Esophagus squamous epithelium (tissue), 5 donors: ENCODE measurements around the gene PLA2G2C. TPM values are rescaled to one million over a fixed set of nuclear protein-coding genes. Genes with fewer than 3 reads are reported as not detected.

Experiments used
- DNase-seq: peaks from one replicate; lab custom pipeline; 2025; lab: John Stamatoyannopoulos, UW
- H3K27ac ChIP-seq, 4 donors: fragments of 200-600 bp; sonication (generic); one replicate each; pipeline ENCODE4 v1.5.1; 2016 to 2019; ENCODE audit warnings: mild to moderate bottlenecking in 1 of 4
- H3K27me3 ChIP-seq, 4 donors: fragments of 200-600 bp; sonication (generic); 1 replicate in 3 of 4; 2 replicates in 1 of 4; pipeline versions ENCODE4 v1.5.1 to v1.6.0; 2017 to 2021; ENCODE audit warnings: antibody characterized with exemption in 1 of 4
- H3K36me3 ChIP-seq, 3 donors: fragments of 200-600 bp; sonication (generic); one replicate each; pipeline ENCODE4 v1.5.1; 2016 to 2019
- H3K4me1 ChIP-seq, 3 donors: fragments of 200-600 bp; sonication (generic); one replicate each; pipeline ENCODE4 v1.5.1; 2017 to 2019
- H3K4me3 ChIP-seq, 4 donors: fragments of 200-600 bp; sonication (generic); 1 replicate in 3 of 4; 2 replicates in 1 of 4; pipeline ENCODE4 v1.5.1; 2016 to 2019; ENCODE audit warnings: mild to moderate bottlenecking in 2 of 4, moderate library complexity in 1 of 4
- H3K9me3 ChIP-seq, 3 donors: fragments of 200-600 bp; sonication (generic); one replicate each; pipeline ENCODE4 v1.5.1; 2016 to 2019
- POLR2A ChIP-seq, 4 donors: fragments of 450-650 bp; IDR thresholded peaks; one replicate each; pipeline ENCODE4 v1.6.1; 2017; ENCODE audit warnings: antibody characterized with exemption in 4 of 4, mild to moderate bottlenecking in 4 of 4, moderate library complexity in 3 of 4
- WGBS, 2 donors: methylation state at CpG; one replicate each; pipeline ENCODE4 v1.1.5; 2018; 5-methylcytosine and 5-hydroxymethylcytosine counted together
- intact Hi-C: fragments of 100-400 bp; cut with DNase I; formaldehyde crosslinking; loops from one replicate; pipeline ENCODE4 v1.15.0; 2022
- total RNA-seq, 4 donors: library from RNA; depleted of rRNA; stranded (reverse); fragments of >200 nt; gene quantifications; one replicate each; pipeline ENCODE4 v1.1.0, GENCODE V29; 2016
- TF ChIP-seq, protein P1 (sequence below), 6 experiments: fragments of 450-650 bp in 4 of 6; fragments of 200-600 bp in 2 of 6; sonication (generic) in 2 of 6; IDR thresholded peaks; one replicate each; pipeline ENCODE4 v1.5.1; 2016 to 2019; ENCODE audit warnings: antibody characterized with exemption in 6 of 6, mild to moderate bottlenecking in 4 of 6, moderate library complexity in 4 of 6
- donor health status: DM: yes; HTN: yes; CAD: no.

Gene PLA2G2C
- total RNA-seq, 4 donors from 2014 or later, result 0.04 to 0.19 TPM; not detected in 2

DNA sequence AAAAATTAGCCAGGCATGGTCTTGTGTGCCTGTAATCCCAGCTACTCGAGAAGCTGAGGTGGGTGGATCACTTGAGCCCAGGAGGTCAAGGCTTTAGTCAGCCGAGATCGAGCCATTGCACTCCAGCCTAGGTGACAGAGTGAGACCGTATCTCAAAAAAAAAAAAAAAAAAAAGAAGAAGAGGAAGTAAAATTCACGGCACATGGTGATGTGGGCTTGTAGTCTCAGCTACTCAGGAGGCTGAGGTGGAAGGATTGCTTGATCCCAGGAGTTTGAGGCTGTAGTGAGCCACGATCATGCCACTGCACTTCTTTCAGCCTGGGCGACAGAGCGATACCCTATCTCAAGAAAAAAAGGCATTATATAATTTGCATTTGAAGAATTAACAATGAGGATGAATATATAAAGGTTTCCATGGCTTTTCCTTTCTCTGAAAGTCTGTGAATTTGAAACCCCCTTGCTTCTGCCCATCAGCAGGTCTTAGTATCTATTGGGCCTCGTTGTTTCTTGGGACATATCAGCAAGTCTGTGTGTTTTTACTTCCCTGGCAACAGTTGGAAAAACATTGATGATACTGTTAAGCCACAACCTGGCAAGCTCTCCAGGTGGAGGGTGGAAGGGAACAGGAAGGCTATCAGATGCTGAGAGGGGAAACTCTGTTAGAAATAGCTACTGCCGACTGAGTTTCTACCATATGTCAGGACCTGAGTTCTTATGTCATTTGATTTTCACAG lies 62.4 kb downstream of the PLA2G2C start:
- TF ChIP-seq, protein P1, sequence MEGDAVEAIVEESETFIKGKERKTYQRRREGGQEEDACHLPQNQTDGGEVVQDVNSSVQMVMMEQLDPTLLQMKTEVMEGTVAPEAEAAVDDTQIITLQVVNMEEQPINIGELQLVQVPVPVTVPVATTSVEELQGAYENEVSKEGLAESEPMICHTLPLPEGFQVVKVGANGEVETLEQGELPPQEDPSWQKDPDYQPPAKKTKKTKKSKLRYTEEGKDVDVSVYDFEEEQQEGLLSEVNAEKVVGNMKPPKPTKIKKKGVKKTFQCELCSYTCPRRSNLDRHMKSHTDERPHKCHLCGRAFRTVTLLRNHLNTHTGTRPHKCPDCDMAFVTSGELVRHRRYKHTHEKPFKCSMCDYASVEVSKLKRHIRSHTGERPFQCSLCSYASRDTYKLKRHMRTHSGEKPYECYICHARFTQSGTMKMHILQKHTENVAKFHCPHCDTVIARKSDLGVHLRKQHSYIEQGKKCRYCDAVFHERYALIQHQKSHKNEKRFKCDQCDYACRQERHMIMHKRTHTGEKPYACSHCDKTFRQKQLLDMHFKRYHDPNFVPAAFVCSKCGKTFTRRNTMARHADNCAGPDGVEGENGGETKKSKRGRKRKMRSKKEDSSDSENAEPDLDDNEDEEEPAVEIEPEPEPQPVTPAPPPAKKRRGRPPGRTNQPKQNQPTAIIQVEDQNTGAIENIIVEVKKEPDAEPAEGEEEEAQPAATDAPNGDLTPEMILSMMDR (IDR thresholded peaks at IDR 0.05), result no peak
- Histone ChIP-seq H3K4me3 (no peak overlapping the region), H3K27me3 (peaks cover 0 to 16% (median 0%) of the 10 kb centered on the region in 4 donors), H3K9me3 (no peaks in the 10 kb centered on the region), H3K27ac (no peak overlapping the region), H3K4me1 (peaks cover 10 to 19% (median 10%) of the 10 kb centered on the region in 3 donors), H3K36me3 (no peaks in the 10 kb centered on the region)
- no peak for DNase-seq
- 58 to 60% methylated on average over 10 of the region's 10 CpGs for WGBS, 2 donors
- intact Hi-C loops, result no loop called here

DNA sequence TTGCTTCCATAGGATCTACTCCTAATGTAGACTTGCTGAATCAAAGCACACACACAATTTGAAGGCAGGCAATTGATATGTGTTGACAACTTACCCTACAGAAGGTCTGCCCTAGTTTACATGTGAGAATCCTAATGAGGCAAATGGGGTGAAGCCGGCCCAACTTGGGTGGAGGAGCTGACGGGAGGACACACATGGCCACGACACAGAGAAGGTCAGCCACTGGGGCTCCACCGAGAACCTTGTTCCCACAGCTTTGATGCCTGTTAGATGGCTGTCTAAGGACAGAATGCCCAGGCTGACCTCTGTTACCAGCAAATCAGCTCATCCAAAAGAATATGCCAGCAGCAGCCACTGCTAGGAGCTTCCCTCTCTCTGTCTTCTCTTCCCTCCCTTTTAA lies 65.5 kb downstream of the PLA2G2C start:
- Histone ChIP-seq H3K4me1 (peaks cover 10 to 19% (median 10%) of the 10 kb centered on the region in 3 donors), H3K27me3 (peaks cover 0 to 16% (median 0%) of the 10 kb centered on the region in 4 donors), H3K36me3 (no peaks in the 10 kb centered on the region), H3K4me3 (no peak overlapping the region), H3K27ac (no peak overlapping the region), H3K9me3 (no peaks in the 10 kb centered on the region)
- intact Hi-C loops, result no loop called here
- TF ChIP-seq, protein P1 (IDR thresholded peaks at IDR 0.05), result no peak
- TF ChIP-seq POLR2A (IDR thresholded peaks at IDR 0.05), result no peak
- 88 to 100% methylated on average over 4 of the region's 4 CpGs for WGBS, 2 donors
- DNase-seq, result no peak

DNA sequence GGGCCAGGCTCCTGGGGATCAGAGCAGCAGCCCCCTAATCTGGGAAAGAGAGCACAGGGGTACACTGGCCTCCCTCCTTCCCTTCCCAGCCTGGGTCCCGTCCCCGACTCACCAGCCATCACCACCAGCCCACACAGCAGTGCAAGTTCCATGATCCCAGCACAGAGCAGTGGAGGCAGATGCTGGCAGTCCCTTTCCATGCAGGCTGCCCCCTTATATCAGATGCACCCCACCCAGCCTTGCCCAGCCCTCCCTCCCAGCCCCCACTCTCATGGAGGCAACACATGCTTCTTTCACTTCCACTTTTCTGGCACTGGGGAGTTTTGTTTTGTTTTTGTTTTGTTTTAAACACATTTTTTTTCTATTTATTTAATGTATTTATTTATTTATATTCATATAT lies 67.0 kb downstream of the PLA2G2C start, which contains the start of gene PLA2G2D:
Gene PLA2G2D (minus strand): TSS at position 190 of the 400 bp plus-strand sequence. CDS start 38 bp downstream, at position 152.
- Histone ChIP-seq H3K36me3 (no peaks in the 10 kb centered on the region), H3K27me3 (peaks cover 0 to 22% (median 0%) of the 10 kb centered on the region in 4 donors), H3K9me3 (no peaks in the 10 kb centered on the region), H3K27ac (no peak within 1 kb of the TSS), H3K4me1 (peaks cover 3 to 6% (median 3%) of the 10 kb centered on the region in 3 donors), H3K4me3 (no peak within 1 kb of the TSS)
- no peak for DNase-seq
- WGBS, 2 donors, result 67 to 100% methylated on average over 1 of the region's 2 CpGs
- TF ChIP-seq, protein P1 (IDR thresholded peaks at IDR 0.05), result no peak
- no peak for TF ChIP-seq POLR2A (IDR thresholded peaks at IDR 0.05)
- intact Hi-C loops, result no loop called here

DNA sequence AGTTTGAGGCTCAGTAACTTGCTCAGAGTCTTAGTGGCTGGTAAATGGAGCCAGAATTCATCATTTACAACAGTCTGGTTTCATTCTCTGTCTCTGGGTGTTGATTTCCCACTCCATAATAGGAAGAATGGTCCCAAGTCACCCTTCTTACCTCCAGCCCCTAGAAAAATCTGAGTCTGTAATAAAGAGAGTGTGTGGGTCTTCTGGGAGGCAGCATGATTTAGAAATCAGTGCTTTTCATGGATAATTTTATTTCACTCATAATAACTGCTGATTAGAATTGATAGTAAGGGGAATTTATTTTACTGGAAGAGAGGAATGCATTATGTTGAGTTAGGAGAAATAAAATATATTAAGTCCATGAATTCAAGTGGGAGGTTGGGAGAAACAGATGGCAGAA lies 69.1 kb downstream of the PLA2G2C start:
- intact Hi-C loops, result no loop called here
- H3K4me1 ChIP-seq, result no peaks in the 10 kb centered on the region
- no peaks in the 10 kb centered on the region for H3K9me3 ChIP-seq
- peaks cover 0 to 37% (median 0%) of the 10 kb centered on the region in 4 donors for H3K27me3 ChIP-seq
- no peak overlapping the region for H3K4me3 ChIP-seq
- H3K36me3 ChIP-seq, result no peaks in the 10 kb centered on the region
- no peak for TF ChIP-seq POLR2A (IDR thresholded peaks at IDR 0.05)
- TF ChIP-seq, protein P1 (IDR thresholded peaks at IDR 0.05), result no peak
- H3K27ac ChIP-seq, result no peak overlapping the region
- DNase-seq, result no peak

DNA sequence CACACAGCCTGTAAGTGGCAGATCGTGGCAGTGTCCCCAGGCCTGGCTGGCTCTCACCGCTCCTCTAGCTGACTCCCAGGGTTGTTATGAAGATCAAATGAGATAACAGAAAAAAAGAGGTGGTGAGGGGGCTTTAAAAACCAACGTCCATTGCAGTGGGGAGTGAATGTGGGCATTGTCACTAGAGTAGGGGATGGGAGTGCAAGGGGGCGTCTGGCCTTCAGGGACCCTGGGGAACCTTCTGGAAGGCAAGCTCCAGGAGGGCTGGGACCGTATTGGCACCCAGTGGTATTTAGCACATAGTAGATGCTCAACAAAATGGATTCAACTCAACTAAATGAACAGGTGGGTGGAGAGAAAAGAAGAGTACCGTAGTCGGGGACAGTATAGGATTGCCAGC lies 70.4 kb downstream of the PLA2G2C start:
- Histone ChIP-seq H3K4me1 (peaks cover 0 to 3% (median 0%) of the 10 kb centered on the region in 3 donors), H3K9me3 (no peaks in the 10 kb centered on the region), H3K36me3 (no peaks in the 10 kb centered on the region), H3K27me3 (peaks cover 0 to 23% (median 0%) of the 10 kb centered on the region in 4 donors), H3K4me3 (no peak overlapping the region), H3K27ac (no peak overlapping the region)
- DNase-seq, result no peak
- intact Hi-C loops, result no loop called here
- TF ChIP-seq, protein P1 (IDR thresholded peaks at IDR 0.05), result no peak
- TF ChIP-seq POLR2A (IDR thresholded peaks at IDR 0.05), result no peak
- WGBS, 2 donors, result 79% methylated on average over 7 of the region's 7 CpGs
